ENCODE data around the gene D2HGDH. TPM values are rescaled to one million over a fixed set of nuclear protein-coding genes. Genes with fewer than 3 reads are reported as not detected.

The D2HGDH gene
- total RNA-seq (2011; cell fraction: chromatin; rRNA removed; ENCODE audit: low replicate concordance) = 47.1 and 160 TPM in 2 replicates
- total RNA-seq (2011; cell fraction: nucleolus; rRNA removed) = 99.4 and 106 TPM in 2 replicates
- total RNA-seq (2011; cell fraction: nucleoplasm; rRNA removed) = 49.9 and 63.9 TPM in 2 replicates
- total RNA-seq (2014; rRNA removed) (22.4 and 23.3 TPM in 2 replicates), total RNA-seq (2014; rRNA removed; fragmentation: Illumina TruSeq; extraction: Trizol) (1.7 and 4.4 TPM in 2 replicates), total RNA-seq (2015; rRNA removed; fragmentation: Illumina TruSeq; extraction: Trizol) (10.3 and 10.9 TPM in 2 replicates), total RNA-seq (2021) (26.0 and 30.8 TPM in 2 replicates), polyA plus RNA-seq (2011; rRNA removed) (15.2 and 25.7 TPM in 2 replicates), polyA plus RNA-seq (2014; fragmentation: Illumina TruSeq; extraction: Trizol) (5.1 and 10.1 TPM in 2 replicates), polyA plus RNA-seq (2014; fragmentation: Nextera tagmentation; extraction: Ambion mirVana) (under 1 TPM; 0.39 to 0.52 TPM), polyA plus RNA-seq (2014; rRNA removed) (26.5 and 29.0 TPM in 2 replicates), polyA minus RNA-seq (2011; rRNA and poly(A)+ RNA removed) (4.4 and 10.4 TPM in 2 replicates), Bru-seq, nascent RNA (percentile 63 among the genes with signal in this experiment), BruChase-seq, experiment 1, labeled RNA remaining after a 2-hour chase (percentile 57 among the genes with signal in this experiment), BruChase-seq, experiment 2, labeled RNA remaining after a 6-hour chase (percentile 54 among the genes with signal in this experiment)
- polyA plus RNA-seq (2011; cell fraction: cytosol; rRNA removed) = 10.4 and 20.9 TPM in 2 replicates
- 136 and 197 TPM in 2 replicates for polyA plus RNA-seq (2011; cell fraction: nucleus; rRNA removed)
- polyA plus RNA-seq (2012) = 28.7 and 36.6 TPM in 2 replicates
- 14.4 and 21.0 TPM in 2 replicates for polyA minus RNA-seq (2011; cell fraction: cytosol; rRNA and poly(A)+ RNA removed)
- polyA minus RNA-seq (2011; cell fraction: nucleus; rRNA and poly(A)+ RNA removed) = 33.7 and 35.7 TPM in 2 replicates
- long read RNA-seq, experiment 1, transcript D2HGDH-201 (10 exons, 2,617 nt) = major isoform, 46 of 169 reads
- long read RNA-seq, experiment 1, partial matches to known transcripts = 43 of 169 reads
- long read RNA-seq, experiment 1, other reads (novel, unspliced or antisense) = 75 of 169 reads
- long read RNA-seq, experiment 2, transcript D2HGDH-201 (10 exons, 2,617 nt) = major isoform, 6 of 24 reads
- long read RNA-seq, experiment 2, partial matches to known transcripts = 11 of 24 reads
- long read RNA-seq, experiment 2, other reads (novel, unspliced or antisense) = 7 of 24 reads
- long read RNA-seq, experiment 3, partial matches to known transcripts = 1 of 8 reads
- long read RNA-seq, experiment 3, other reads (novel, unspliced or antisense) = 6 of 8 reads

GRCh38 chr2:241734467-241735208 is at the start of gene D2HGDH:
Gene D2HGDH, plus strand, starts transcription at chr2:241734630. Its CDS starts 595 bp downstream, at chr2:241735225.
- TSS peak; percentile 63 for BruUV-seq (replicated peaks)
- no peaks in the 10 kb centered on the region for H3K9me1 ChIP-seq (ENCODE audit: control insufficient read depth, insufficient read depth, low read length)
- H3K4me3 ChIP-seq = peak within 1 kb of the TSS; percentile 74
- peak within 1 kb of the TSS; percentile 78 to 98 for H3K9ac ChIP-seq (ENCODE audit: insufficient read depth in 1 of 2, low read depth in 2 of 2, low read length in 2 of 2)
- H3K9me3 ChIP-seq (replicated peaks; ENCODE audit: control insufficient read depth, insufficient read depth, low read depth, low read length) = no peaks in the 10 kb centered on the region
- intact Hi-C loops (cut with micrococcal nuclease) (loop anchor here (5.0 kb wide), 2 partner anchors 47 to 148 kb away; partner anchors contain the start of gene DTYMK), in situ Hi-C loops (cut with MboI) (no loop called here)
- ATAC-seq (peak; percentile 93), DNase-seq (ENCODE audit: extremely low read depth in 1 of 4, low spot score in 3 of 4) (peak; percentile 83 to 92 (median 90)), FAIRE-seq (no peak)
- CTCF ChIA-PET (ENCODE audit: low intra/inter-chr PET ratio) = no interaction called here
- H2AFZ ChIP-seq (ENCODE audit: low read depth, low read length) = peak within 1 kb of the TSS; percentile 89
- WGBS (ENCODE audit: insufficient coverage, low coverage, missing lambda C conversion rate) = 0% methylated on average over 3 of the region's 98 CpGs
- peaks cover 19% of the 10 kb centered on the region for H3K79me2 ChIP-seq (ENCODE audit: control insufficient read depth, insufficient read depth, low read length)
- peak within 1 kb of the TSS; percentile 88 for H3K27ac ChIP-seq (ENCODE audit: extremely low read depth, low read depth, low read length)
- peaks cover 10% of the 10 kb centered on the region; the same call in 1 of the 3 replicates for H3K36me3 ChIP-seq (ENCODE audit: control insufficient read depth, insufficient read depth, low read length)
- no peaks in the 10 kb centered on the region for H3K27me3 ChIP-seq (ENCODE audit: control insufficient read depth in 2 of 2, insufficient read depth in 2 of 2, low read length in 2 of 2)
- H4K20me1 ChIP-seq (replicated peaks; ENCODE audit: control insufficient read depth, insufficient read depth, low read length) = 0 out of 2 replicates have a peak, but pooled peaks cover 3% of the 10 kb centered on the region
- H3K4me2 ChIP-seq (ENCODE audit: insufficient read depth, low read length) = peak within 1 kb of the TSS; percentile 76
- POLR2A ChIA-PET = interaction anchor here (0.6 to 1.0 kb wide), 3 partner anchors 32 to 76 kb away, joined by 3 read pairs; no protein-coding TSS in a partner anchor
- peaks cover 4 to 48% of the 10 kb centered on the region in 2 experiments; a peak in 3 of 5 replicates for H3K4me1 ChIP-seq (replicated peaks in 1 of 2; ENCODE audit: control insufficient read depth in 2 of 2, insufficient read depth in 2 of 2, low read length in 2 of 2)
- TF ChIP-seq CTBP1 (IDR thresholded peaks at IDR 0.05; ENCODE audit: borderline replicate concordance) (peak; percentile 53; the same call in 1 of the 2 replicates), RBM14 (IDR thresholded peaks at IDR 0.05; ENCODE audit: borderline replicate concordance, insufficient read depth, low read depth, low read length) (no peak), SIN3B (IDR thresholded peaks at IDR 0.05; ENCODE audit: low read depth) (peak; percentile 48), RAD51 (IDR thresholded peaks at IDR 0.05; ENCODE audit: borderline replicate concordance, low read depth) (peak; percentile 82), SP1 (CRISPR knock-in tag; IDR thresholded peaks at IDR 0.05) (no peak), KDM5B (IDR thresholded peaks at IDR 0.05; ENCODE audit: insufficient replicate concordance, low read depth, low read length) (peak; percentile 68), CUX1 (CRISPR knock-in tag; IDR thresholded peaks at IDR 0.05) (no peak)
- TF ChIP-seq, protein P1, sequence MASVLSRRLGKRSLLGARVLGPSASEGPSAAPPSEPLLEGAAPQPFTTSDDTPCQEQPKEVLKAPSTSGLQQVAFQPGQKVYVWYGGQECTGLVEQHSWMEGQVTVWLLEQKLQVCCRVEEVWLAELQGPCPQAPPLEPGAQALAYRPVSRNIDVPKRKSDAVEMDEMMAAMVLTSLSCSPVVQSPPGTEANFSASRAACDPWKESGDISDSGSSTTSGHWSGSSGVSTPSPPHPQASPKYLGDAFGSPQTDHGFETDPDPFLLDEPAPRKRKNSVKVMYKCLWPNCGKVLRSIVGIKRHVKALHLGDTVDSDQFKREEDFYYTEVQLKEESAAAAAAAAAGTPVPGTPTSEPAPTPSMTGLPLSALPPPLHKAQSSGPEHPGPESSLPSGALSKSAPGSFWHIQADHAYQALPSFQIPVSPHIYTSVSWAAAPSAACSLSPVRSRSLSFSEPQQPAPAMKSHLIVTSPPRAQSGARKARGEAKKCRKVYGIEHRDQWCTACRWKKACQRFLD (CRISPR knock-in tag; IDR thresholded peaks at IDR 0.05) = peak; percentile 56; the same call in 1 of the 2 replicates
